ENCODE data around the gene EGFR.

EGFR gene

GRCh38 chr7:55006499-55006898 lies 12.3 kb upstream of the EGFR start:
- no peak for TF ChIP-seq CTCF (IDR thresholded peaks at IDR 0.05; ENCODE audit: borderline replicate concordance, control extremely low read depth, extremely low read depth, insufficient read depth, missing control alignments)
- no peak for DNase-seq (ENCODE audit: low spot score)
- in situ Hi-C loops (cut with MboI; ENCODE audit: low sequenced_read_pairs, unreplicated experiment) = no loop called here

GRCh38 chr7:55013851-55014250 lies 5.0 kb upstream of the EGFR start:
- no peak for TF ChIP-seq CTCF (IDR thresholded peaks at IDR 0.05; ENCODE audit: borderline replicate concordance, control extremely low read depth, extremely low read depth, insufficient read depth, missing control alignments)
- no peak for DNase-seq (ENCODE audit: low spot score)
- in situ Hi-C loops (cut with MboI; ENCODE audit: low sequenced_read_pairs, unreplicated experiment) = no loop called here

GRCh38 chr7:55016061-55016745 lies 2.6 kb upstream of the EGFR start:
- no peak for DNase-seq (ENCODE audit: low spot score)
- no peak for TF ChIP-seq CTCF (IDR thresholded peaks at IDR 0.05; ENCODE audit: borderline replicate concordance, control extremely low read depth, extremely low read depth, insufficient read depth, missing control alignments)
- in situ Hi-C loops (cut with MboI; ENCODE audit: low sequenced_read_pairs, unreplicated experiment) = no loop called here

GRCh38 chr7:55016746-55017090 lies 2.1 kb upstream of the EGFR start:
- DNase-seq (ENCODE audit: low spot score) = no peak
- in situ Hi-C loops (cut with MboI; ENCODE audit: low sequenced_read_pairs, unreplicated experiment) = no loop called here
- no peak for TF ChIP-seq CTCF (IDR thresholded peaks at IDR 0.05; ENCODE audit: borderline replicate concordance, control extremely low read depth, extremely low read depth, insufficient read depth, missing control alignments)

- in situ Hi-C loops (cut with MboI; ENCODE audit: low sequenced_read_pairs, unreplicated experiment) = no loop called here
- TF ChIP-seq CTCF (IDR thresholded peaks at IDR 0.05; ENCODE audit: borderline replicate concordance, control extremely low read depth, extremely low read depth, insufficient read depth, missing control alignments) = no peak
- DNase-seq (ENCODE audit: low spot score) = no peak
Measured at GRCh38 chr7:55017841-55018240, 976 bp upstream of the EGFR start.

GRCh38 chr7:55019191-55019690 lies 424 bp downstream of the EGFR start:
- TF ChIP-seq CTCF (IDR thresholded peaks at IDR 0.05; ENCODE audit: borderline replicate concordance, control extremely low read depth, extremely low read depth, insufficient read depth, missing control alignments) = no peak
- DNase-seq (ENCODE audit: low spot score) = peak; percentile 50

More at GRCh38 chr7:55019191-55019690, 424 bp downstream of the EGFR start:
- in situ Hi-C loops (cut with MboI; ENCODE audit: low sequenced_read_pairs, unreplicated experiment) = no loop called here

Data from GM13976 (cell line).